ENCODE measurements around the gene RRM2. TPM values are rescaled to one million over a fixed set of nuclear protein-coding genes. Genes with fewer than 3 reads are reported as not detected.

The RRM2 gene
- polyA plus RNA-seq, 2 of the 4 experiments (the other 2 are of a cell fraction) = 84.4 to 111 TPM

DNA sequence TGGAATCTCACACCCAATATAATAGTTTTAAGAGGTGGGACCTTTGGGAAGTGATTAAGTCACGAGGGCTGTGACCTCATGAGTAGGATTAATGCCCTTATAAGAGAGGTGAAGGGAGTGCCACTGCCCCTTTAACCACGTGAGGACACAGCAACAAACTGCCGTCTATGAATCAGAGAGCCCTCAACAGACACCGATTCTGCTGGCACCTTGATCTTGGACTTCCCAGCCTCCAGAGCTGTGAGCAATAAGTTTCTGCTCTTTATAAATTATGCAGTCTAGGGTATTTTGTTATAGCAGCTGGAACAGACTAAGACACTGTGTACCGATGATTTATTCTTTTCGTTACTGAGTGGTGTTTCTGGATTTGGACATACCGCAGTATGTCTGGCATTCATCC, 56.2 kb downstream of the RRM2 start:
- Histone ChIP-seq H3K27ac (no peak overlapping the region), H3K4me1 (no peaks in the 10 kb centered on the region), H3K4me3 (no peak overlapping the region), H3K4me2 (no peak overlapping the region), H3K9me3 (no peaks in the 10 kb centered on the region)
- ChIA-PET CTCF (interaction anchor here (0.5 to 2.9 kb wide), 3 partner anchors 15 to 230 kb away, joined by 3 to 11 read pairs (median 4); no protein-coding TSS in a partner anchor), POLR2A (no interaction called here)
- 69% methylated on average over 7 of the region's 7 CpGs for WGBS (ENCODE audit: missing lambda C conversion rate)
- no peak for FAIRE-seq
- TF ChIP-seq HOXB13 (CRISPR knock-in tag; IDR thresholded peaks at IDR 0.05; ENCODE audit: low read depth) (no peak), EP300 (IDR thresholded peaks at IDR 0.05) (no peak)
- no peak for DNase-seq (ENCODE audit: low read depth in 1 of 2, low spot score in 1 of 2)
- ATAC-seq = no peak

GRCh38 chr2:10179422-10179821, 56.9 kb downstream of the RRM2 start:
- Histone ChIP-seq H3K4me2 (no peak overlapping the region), H3K4me1 (no peaks in the 10 kb centered on the region), H3K9me3 (no peaks in the 10 kb centered on the region), H3K4me3 (no peak overlapping the region), H3K27ac (no peak overlapping the region)
- ChIA-PET CTCF (interaction anchor here (0.8 to 2.9 kb wide), 5 partner anchors 9 to 256 kb away, joined by 4 to 11 read pairs (median 4); no protein-coding TSS in a partner anchor), POLR2A (no interaction called here)
- ATAC-seq = no peak
- TF ChIP-seq HOXB5 (CRISPR knock-in tag; IDR thresholded peaks at IDR 0.05) (no peak), NPAS2 (CRISPR knock-in tag; IDR thresholded peaks at IDR 0.05; ENCODE audit: borderline replicate concordance) (no peak), FOSL2 (IDR thresholded peaks at IDR 0.05) (no peak), FOSL2 (CRISPR knock-in tag; IDR thresholded peaks at IDR 0.05) (no peak), HOXA7 (CRISPR knock-in tag; IDR thresholded peaks at IDR 0.05) (no peak), PHF8 (IDR thresholded peaks at IDR 0.05; ENCODE audit: borderline replicate concordance, low read depth) (no peak), MAZ (IDR thresholded peaks at IDR 0.05; ENCODE audit: borderline replicate concordance, low read depth, low read length) (no peak), POLR2A (IDR thresholded peaks at IDR 0.05; ENCODE audit: low read length) (no peak), NFE2L2 (conservative IDR thresholded peaks at IDR 0.05; ENCODE audit: low read length) (no peak), USF2 (IDR thresholded peaks at IDR 0.05) (no peak), MAFK (IDR thresholded peaks at IDR 0.05; ENCODE audit: partially characterized antibody) (no peak), SMC3 (IDR thresholded peaks at IDR 0.05) (no peak), FOSB (CRISPR knock-in tag; IDR thresholded peaks at IDR 0.05) (no peak), ZNF302 (CRISPR knock-in tag; IDR thresholded peaks at IDR 0.05) (no peak), SREBF2 (IDR thresholded peaks at IDR 0.05) (no peak), RNF2 (IDR thresholded peaks at IDR 0.05; ENCODE audit: borderline replicate concordance, low read depth) (no peak), CEBPB (IDR thresholded peaks at IDR 0.05) (no peak), BHLHE40 (IDR thresholded peaks at IDR 0.05; ENCODE audit: low read depth, low read length) (no peak), ESRRA (IDR thresholded peaks at IDR 0.05; ENCODE audit: borderline replicate concordance, low read length) (no peak), HDAC2 (IDR thresholded peaks at IDR 0.05) (no peak)
- DNase-seq (ENCODE audit: low read depth in 1 of 2, low spot score in 1 of 2) = no peak
- WGBS (ENCODE audit: missing lambda C conversion rate) = 62% methylated on average over 3 of the region's 3 CpGs
- FAIRE-seq = no peak

GRCh38 chr2:10180229-10180628, 57.7 kb downstream of the RRM2 start:
- no peaks in the 10 kb centered on the region for H3K9me3 ChIP-seq

More at GRCh38 chr2:10180229-10180628, 57.7 kb downstream of the RRM2 start:
- H3K27ac ChIP-seq = no peak overlapping the region
- 85% methylated on average over 7 of the region's 7 CpGs for WGBS (ENCODE audit: missing lambda C conversion rate)
- ChIA-PET POLR2A (no interaction called here), CTCF (interaction anchor here (0.6 to 2.9 kb wide), 6 partner anchors 10 to 255 kb away, joined by 3 to 11 read pairs (median 4); no protein-coding TSS in a partner anchor)
- FAIRE-seq (no peak), ATAC-seq (no peak), DNase-seq (ENCODE audit: low read depth in 1 of 2, low spot score in 1 of 2) (no peak)
- no peak for TF ChIP-seq RAD21 (conservative IDR thresholded peaks at IDR 0.05 in 1 of 2, IDR thresholded peaks at IDR 0.05 in 1 of 2)
- TF ChIP-seq E2F6 (IDR thresholded peaks at IDR 0.05; ENCODE audit: borderline replicate concordance, low read depth) = no peak
- TF ChIP-seq NPAS2 (CRISPR knock-in tag; IDR thresholded peaks at IDR 0.05; ENCODE audit: borderline replicate concordance) = no peak
- no peak for TF ChIP-seq BHLHE40 (IDR thresholded peaks at IDR 0.05; ENCODE audit: low read depth, low read length)
- TF ChIP-seq, protein P1, sequence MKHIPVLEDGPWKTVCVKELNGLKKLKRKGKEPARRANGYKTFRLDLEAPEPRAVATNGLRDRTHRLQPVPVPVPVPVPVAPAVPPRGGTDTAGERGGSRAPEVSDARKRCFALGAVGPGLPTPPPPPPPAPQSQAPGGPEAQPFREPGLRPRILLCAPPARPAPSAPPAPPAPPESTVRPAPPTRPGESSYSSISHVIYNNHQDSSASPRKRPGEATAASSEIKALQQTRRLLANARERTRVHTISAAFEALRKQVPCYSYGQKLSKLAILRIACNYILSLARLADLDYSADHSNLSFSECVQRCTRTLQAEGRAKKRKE (CRISPR knock-in tag; IDR thresholded peaks at IDR 0.05; ENCODE audit: low read depth) = no peak
- no peak for TF ChIP-seq CEBPB (IDR thresholded peaks at IDR 0.05)
- no peak for TF ChIP-seq PHF8 (IDR thresholded peaks at IDR 0.05; ENCODE audit: borderline replicate concordance, low read depth)
- TF ChIP-seq, protein P2, sequence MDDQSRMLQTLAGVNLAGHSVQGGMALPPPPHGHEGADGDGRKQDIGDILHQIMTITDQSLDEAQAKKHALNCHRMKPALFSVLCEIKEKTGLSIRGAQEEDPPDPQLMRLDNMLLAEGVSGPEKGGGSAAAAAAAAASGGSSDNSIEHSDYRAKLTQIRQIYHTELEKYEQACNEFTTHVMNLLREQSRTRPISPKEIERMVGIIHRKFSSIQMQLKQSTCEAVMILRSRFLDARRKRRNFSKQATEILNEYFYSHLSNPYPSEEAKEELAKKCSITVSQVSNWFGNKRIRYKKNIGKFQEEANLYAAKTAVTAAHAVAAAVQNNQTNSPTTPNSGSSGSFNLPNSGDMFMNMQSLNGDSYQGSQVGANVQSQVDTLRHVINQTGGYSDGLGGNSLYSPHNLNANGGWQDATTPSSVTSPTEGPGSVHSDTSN (IDR thresholded peaks at IDR 0.05) = no peak
- no peak overlapping the region for H3K4me2 ChIP-seq
- H3K4me1 ChIP-seq = no peaks in the 10 kb centered on the region
- H3K4me3 ChIP-seq = no peak overlapping the region

Data from A549 (cell line).